ENCODE data around the gene SOX6.

DNA sequence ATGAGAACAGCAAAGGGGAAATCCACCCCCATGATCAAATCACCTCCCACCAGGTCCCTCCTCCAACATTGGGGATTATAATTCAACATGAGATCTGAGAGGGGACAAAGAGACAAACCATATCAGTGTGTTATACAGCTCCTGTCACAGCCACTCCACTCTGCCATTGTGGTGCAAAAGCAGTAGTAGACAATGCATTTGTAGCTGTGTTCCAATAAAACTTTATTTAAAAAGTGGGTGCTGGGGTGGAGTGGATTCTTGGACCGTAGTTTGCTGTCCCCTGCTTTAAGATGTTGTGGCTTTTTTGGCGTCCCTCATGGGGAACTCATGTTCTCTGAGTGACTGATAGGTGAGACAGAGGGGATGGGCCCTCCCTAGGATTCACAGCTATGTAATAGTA lies 399.1 kb downstream of the SOX6 start:
- TF ChIP-seq, protein P1, sequence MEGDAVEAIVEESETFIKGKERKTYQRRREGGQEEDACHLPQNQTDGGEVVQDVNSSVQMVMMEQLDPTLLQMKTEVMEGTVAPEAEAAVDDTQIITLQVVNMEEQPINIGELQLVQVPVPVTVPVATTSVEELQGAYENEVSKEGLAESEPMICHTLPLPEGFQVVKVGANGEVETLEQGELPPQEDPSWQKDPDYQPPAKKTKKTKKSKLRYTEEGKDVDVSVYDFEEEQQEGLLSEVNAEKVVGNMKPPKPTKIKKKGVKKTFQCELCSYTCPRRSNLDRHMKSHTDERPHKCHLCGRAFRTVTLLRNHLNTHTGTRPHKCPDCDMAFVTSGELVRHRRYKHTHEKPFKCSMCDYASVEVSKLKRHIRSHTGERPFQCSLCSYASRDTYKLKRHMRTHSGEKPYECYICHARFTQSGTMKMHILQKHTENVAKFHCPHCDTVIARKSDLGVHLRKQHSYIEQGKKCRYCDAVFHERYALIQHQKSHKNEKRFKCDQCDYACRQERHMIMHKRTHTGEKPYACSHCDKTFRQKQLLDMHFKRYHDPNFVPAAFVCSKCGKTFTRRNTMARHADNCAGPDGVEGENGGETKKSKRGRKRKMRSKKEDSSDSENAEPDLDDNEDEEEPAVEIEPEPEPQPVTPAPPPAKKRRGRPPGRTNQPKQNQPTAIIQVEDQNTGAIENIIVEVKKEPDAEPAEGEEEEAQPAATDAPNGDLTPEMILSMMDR (optimal IDR thresholded peaks at IDR 0.05 in 1 of 3, IDR thresholded peaks at IDR 0.05 in 1 of 3, conservative IDR thresholded peaks at IDR 0.05 in 1 of 3; ENCODE audit: extremely low read depth in 1 of 3, insufficient read depth in 2 of 3, low read length in 3 of 3), result no peak
- no peak for TF ChIP-seq EZH2 (IDR thresholded peaks at IDR 0.05; ENCODE audit: low read length)

All from keratinocyte (primary cell).